Measurements from ENCODE around the gene KTN1.

KTN1 gene

DNA sequence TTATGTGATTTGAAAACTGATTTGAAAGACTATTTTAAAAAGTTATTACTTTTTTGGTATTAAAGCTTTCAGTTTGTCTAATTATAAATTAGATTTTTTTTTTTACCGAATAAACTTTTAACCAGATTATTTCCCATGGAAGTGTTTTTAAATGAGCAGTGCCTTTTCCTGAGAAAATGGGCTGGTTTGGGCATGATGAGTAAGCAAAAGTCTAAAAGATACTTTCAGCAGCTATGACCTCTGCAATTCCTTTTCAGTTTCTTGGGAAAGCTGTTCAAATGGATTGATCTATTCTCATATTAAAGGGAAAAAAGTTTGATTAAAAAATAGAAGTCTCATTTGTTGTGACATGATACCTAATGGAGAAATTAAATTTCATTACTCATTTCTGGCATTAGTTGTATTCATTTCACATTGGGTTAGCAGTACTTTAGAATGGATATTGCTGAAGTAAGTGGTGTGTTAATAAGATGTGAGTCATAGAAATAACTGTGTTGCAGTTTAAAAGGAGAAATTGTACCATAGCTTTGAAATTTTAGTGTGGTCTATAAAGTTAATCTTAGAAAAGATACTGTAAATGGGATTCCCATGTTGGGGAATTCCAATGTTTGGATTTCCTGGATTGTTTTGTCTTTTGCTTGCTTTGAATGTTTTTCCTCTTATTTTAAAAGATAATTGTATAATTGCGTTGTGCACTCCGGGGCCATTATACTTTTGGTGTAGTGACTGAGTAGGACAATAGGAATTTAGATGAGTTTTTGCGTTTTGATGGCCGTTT lies 21.0 kb downstream of the KTN1 start:
- Histone ChIP-seq H3K79me2 (ENCODE audit: control insufficient read depth, low read length) (peaks cover 99% of the 10 kb centered on the region), H3K36me3 (ENCODE audit: control insufficient read depth, low read length) (peaks cover 31% of the 10 kb centered on the region), H3K9me2 (replicated peaks; ENCODE audit: control insufficient read depth, low read length) (no peaks in the 10 kb centered on the region), H3K4me1 (ENCODE audit: control insufficient read depth, low read length) (no peaks in the 10 kb centered on the region), H3K4me3 (ENCODE audit: low read length) (no peak overlapping the region), H3K27me3 (ENCODE audit: control insufficient read depth, low read length) (no peaks in the 10 kb centered on the region), H3K9me3 (ENCODE audit: control insufficient read depth, insufficient read depth, low read length) (no peaks in the 10 kb centered on the region), H4K20me1 (ENCODE audit: control insufficient read depth, insufficient read depth, low read depth, low read length) (peaks cover 8% of the 10 kb centered on the region), H3F3A (ENCODE audit: control insufficient read depth, insufficient read depth) (no peaks in the 10 kb centered on the region), H3K27ac (ENCODE audit: low read depth, low read length) (no peak overlapping the region), H3K4me2 (ENCODE audit: low read length) (no peak overlapping the region)
- TF ChIP-seq, protein P1, sequence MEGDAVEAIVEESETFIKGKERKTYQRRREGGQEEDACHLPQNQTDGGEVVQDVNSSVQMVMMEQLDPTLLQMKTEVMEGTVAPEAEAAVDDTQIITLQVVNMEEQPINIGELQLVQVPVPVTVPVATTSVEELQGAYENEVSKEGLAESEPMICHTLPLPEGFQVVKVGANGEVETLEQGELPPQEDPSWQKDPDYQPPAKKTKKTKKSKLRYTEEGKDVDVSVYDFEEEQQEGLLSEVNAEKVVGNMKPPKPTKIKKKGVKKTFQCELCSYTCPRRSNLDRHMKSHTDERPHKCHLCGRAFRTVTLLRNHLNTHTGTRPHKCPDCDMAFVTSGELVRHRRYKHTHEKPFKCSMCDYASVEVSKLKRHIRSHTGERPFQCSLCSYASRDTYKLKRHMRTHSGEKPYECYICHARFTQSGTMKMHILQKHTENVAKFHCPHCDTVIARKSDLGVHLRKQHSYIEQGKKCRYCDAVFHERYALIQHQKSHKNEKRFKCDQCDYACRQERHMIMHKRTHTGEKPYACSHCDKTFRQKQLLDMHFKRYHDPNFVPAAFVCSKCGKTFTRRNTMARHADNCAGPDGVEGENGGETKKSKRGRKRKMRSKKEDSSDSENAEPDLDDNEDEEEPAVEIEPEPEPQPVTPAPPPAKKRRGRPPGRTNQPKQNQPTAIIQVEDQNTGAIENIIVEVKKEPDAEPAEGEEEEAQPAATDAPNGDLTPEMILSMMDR (IDR thresholded peaks at IDR 0.05; ENCODE audit: low read depth, low read length, poor library complexity, severe bottlenecking): no peak
- TF ChIP-seq EZH2phosphoT487 (IDR thresholded peaks at IDR 0.05; ENCODE audit: borderline replicate concordance, low read length): no peak

DNA sequence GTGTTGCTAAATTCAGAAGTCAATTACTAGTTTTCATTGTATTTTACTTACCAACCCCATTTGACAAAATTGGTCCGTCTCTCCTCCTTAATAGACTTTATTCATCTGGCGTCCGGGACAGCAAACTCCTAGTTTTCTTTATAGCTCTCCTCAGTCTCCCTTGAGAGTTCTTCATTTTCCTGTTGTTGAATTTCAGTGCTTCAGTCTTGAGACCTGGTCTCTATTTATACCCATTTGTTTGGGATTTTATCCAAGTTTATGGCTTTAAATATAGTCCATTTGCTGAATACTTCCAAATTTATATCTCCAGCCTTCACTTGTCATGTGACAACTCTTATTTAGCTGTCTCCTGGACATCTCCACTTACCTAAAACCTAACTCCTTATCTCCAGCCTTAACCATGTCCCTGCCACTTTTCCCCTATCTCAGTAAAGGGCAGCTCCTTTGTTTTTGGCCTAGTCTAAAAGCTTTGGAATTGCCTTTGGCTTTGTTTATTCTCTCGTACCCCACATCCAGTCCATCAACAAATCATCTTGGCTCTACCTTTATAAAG lies 23.5 kb downstream of the KTN1 start:
- H3K27me3 ChIP-seq (ENCODE audit: control insufficient read depth, low read length): no peaks in the 10 kb centered on the region
- H3K4me2 ChIP-seq (ENCODE audit: low read length): no peak overlapping the region
- H3K27ac ChIP-seq (ENCODE audit: low read depth, low read length): no peak overlapping the region
- no peaks in the 10 kb centered on the region for H3K9me2 ChIP-seq (replicated peaks; ENCODE audit: control insufficient read depth, low read length)
- TF ChIP-seq, protein P1 (IDR thresholded peaks at IDR 0.05; ENCODE audit: low read depth, low read length, poor library complexity, severe bottlenecking): no peak
- TF ChIP-seq EZH2phosphoT487 (IDR thresholded peaks at IDR 0.05; ENCODE audit: borderline replicate concordance, low read length): no peak
- H4K20me1 ChIP-seq (ENCODE audit: control insufficient read depth, insufficient read depth, low read depth, low read length): peaks cover 8% of the 10 kb centered on the region
- H3K36me3 ChIP-seq (ENCODE audit: control insufficient read depth, low read length): peaks cover 31% of the 10 kb centered on the region
- no peak overlapping the region for H3K4me3 ChIP-seq (ENCODE audit: low read length)
- no peaks in the 10 kb centered on the region for H3K9me3 ChIP-seq (ENCODE audit: control insufficient read depth, insufficient read depth, low read length)
- peaks cover 99% of the 10 kb centered on the region for H3K79me2 ChIP-seq (ENCODE audit: control insufficient read depth, low read length)
- no peaks in the 10 kb centered on the region for H3K4me1 ChIP-seq (ENCODE audit: control insufficient read depth, low read length)
- H3F3A ChIP-seq (ENCODE audit: control insufficient read depth, insufficient read depth): no peaks in the 10 kb centered on the region

DNA sequence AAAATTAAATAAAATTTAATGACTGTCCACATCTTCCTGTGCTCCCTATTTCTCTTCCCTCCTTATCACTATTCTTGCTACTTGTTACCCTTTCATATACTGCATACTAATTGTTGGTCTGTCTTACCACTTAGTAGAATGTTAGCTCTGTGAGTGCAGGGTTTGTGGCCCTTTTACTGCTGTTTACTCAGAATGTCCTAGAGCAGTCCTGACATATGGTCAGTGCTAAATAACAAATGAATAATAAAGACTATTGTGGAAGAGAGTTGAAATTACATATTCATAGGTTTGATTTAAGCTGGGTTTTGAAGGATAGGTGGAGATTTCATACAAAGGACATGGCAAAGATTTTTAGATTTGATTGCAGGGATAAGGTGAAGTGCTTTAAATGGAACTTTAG lies 24.5 kb downstream of the KTN1 start:
- no peaks in the 10 kb centered on the region for H3K9me3 ChIP-seq (ENCODE audit: control insufficient read depth, insufficient read depth, low read length)
- peaks cover 99% of the 10 kb centered on the region for H3K79me2 ChIP-seq (ENCODE audit: control insufficient read depth, low read length)
- H3K27me3 ChIP-seq (ENCODE audit: control insufficient read depth, low read length): no peaks in the 10 kb centered on the region
- H3F3A ChIP-seq (ENCODE audit: control insufficient read depth, insufficient read depth): no peaks in the 10 kb centered on the region
- H3K4me3 ChIP-seq (ENCODE audit: low read length): no peak overlapping the region
- no peak for TF ChIP-seq EZH2phosphoT487 (IDR thresholded peaks at IDR 0.05; ENCODE audit: borderline replicate concordance, low read length)
- TF ChIP-seq, protein P1 (IDR thresholded peaks at IDR 0.05; ENCODE audit: low read depth, low read length, poor library complexity, severe bottlenecking): no peak
- H3K4me1 ChIP-seq (ENCODE audit: control insufficient read depth, low read length): no peaks in the 10 kb centered on the region
- H3K36me3 ChIP-seq (ENCODE audit: control insufficient read depth, low read length): peaks cover 31% of the 10 kb centered on the region
- no peak overlapping the region for H3K27ac ChIP-seq (ENCODE audit: low read depth, low read length)
- no peak overlapping the region for H3K4me2 ChIP-seq (ENCODE audit: low read length)
- H3K9me2 ChIP-seq (replicated peaks; ENCODE audit: control insufficient read depth, low read length): no peaks in the 10 kb centered on the region
- peaks cover 8% of the 10 kb centered on the region for H4K20me1 ChIP-seq (ENCODE audit: control insufficient read depth, insufficient read depth, low read depth, low read length)

Measured in DOHH2 (cell line).